Transverse colon (tissue), 4 donors: ENCODE results near the gene CCNI.

Experiments used
- CTCF ChIP-seq, 5 experiments: fragments of 200-600 bp in 3 of 5; fragments of 450-650 bp in 2 of 5; sonication (generic) in 3 of 5; IDR thresholded peaks; 1 replicate in 2 of 5; 2 replicates in 3 of 5; pipeline ENCODE4 v1.5.1; 2016 to 2017; ENCODE audit warnings: antibody characterized with exemption in 5 of 5, inconsistent platforms in 3 of 5, mild to moderate bottlenecking in 2 of 5, moderate library complexity in 1 of 5
- EP300 ChIP-seq: sonication (generic); formaldehyde crosslinking; IDR thresholded peaks from one replicate; pipeline ENCODE4 v1.6.1; 2017; ENCODE audit warnings: antibody characterized with exemption, low read depth
- POLR2A ChIP-seq: fragments of 450-650 bp; IDR thresholded peaks from one replicate; pipeline ENCODE4 v1.6.1; 2016; ENCODE audit warnings: antibody characterized with exemption, mild to moderate bottlenecking, moderate library complexity
- POLR2AphosphoS5 ChIP-seq, 3 donors: sonication (generic); formaldehyde crosslinking; IDR thresholded peaks; one replicate each; pipeline ENCODE4 v1.6.1; 2016; ENCODE audit warnings: antibody characterized with exemption in 3 of 3

- TF ChIP-seq CTCF (IDR thresholded peaks at IDR 0.05) (no peak), POLR2AphosphoS5 (IDR thresholded peaks at IDR 0.05) (no peak), POLR2A (no peak), EP300 (no peak)
These were observed 35.5 kb downstream of the CCNI start for GRCh38 chr4:77040270-77040669.
